Psoas muscle (tissue), 8 donors: ENCODE measurements around the gene VWA8. TPM values are rescaled to one million over a fixed set of nuclear protein-coding genes. Genes with fewer than 3 reads are reported as not detected.

Experiments used
- ATAC-seq, 4 donors: fragments of 200-7000 bp; cut with Tn5 transposase; one replicate each; pipeline ENCODE4 v1.9.1; 2020; ENCODE audit warnings: moderate library complexity in 3 of 4, mild to moderate bottlenecking in 2 of 4
- DNase-seq, 2 donors: peaks; one replicate each; pipeline ENCODE4 v3.0.0-alpha.2; 2020
- H3K27ac ChIP-seq: fragments of 200-600 bp; one replicate; pipeline ENCODE4 v1.8.0; 2022
- H3K27me3 ChIP-seq, 3 donors: fragments of 200-600 bp in 1 of 3; one replicate each; pipeline versions ENCODE4 v1.6.1 to v1.8.0; 2013 to 2022; ENCODE audit warnings: low read length in 2 of 3, mild to moderate bottlenecking in 2 of 3, moderate library complexity in 1 of 3; ENCODE audit not compliant: insufficient read depth in 3 of 3
- H3K36me3 ChIP-seq, 2 donors: fragments of 200-600 bp in 1 of 2; one replicate each; pipeline versions ENCODE4 v1.6.1 to v1.8.0; 2013 to 2022; ENCODE audit warnings: low read depth in 1 of 2, mild to moderate bottlenecking in 1 of 2, moderate library complexity in 1 of 2; ENCODE audit not compliant: insufficient read depth in 1 of 2
- H3K4me1 ChIP-seq: fragments of 200-600 bp; one replicate; pipeline ENCODE4 v1.8.0; 2022
- H3K4me3 ChIP-seq: fragments of 200-600 bp; one replicate; pipeline ENCODE4 v1.8.0; 2022; ENCODE audit warnings: mild to moderate bottlenecking
- H3K9me3 ChIP-seq: fragments of 200-600 bp; one replicate; pipeline ENCODE4 v1.8.0; 2022
- CTCF ChIP-seq: fragments of 200-600 bp; IDR thresholded peaks from one replicate; pipeline ENCODE4 v1.8.0; 2022; ENCODE audit warnings: antibody characterized with exemption
- WGBS, 3 donors: extraction: QIAGEN DNeasy Blood & Tissue Kit; methylation state at CpG; one replicate each; pipeline versions ENCODE4 v1.1.6 to v1.1.7; 2013; 5-methylcytosine and 5-hydroxymethylcytosine counted together
- intact Hi-C, 2 donors: fragments of 100-400 bp; cut with DNase I; formaldehyde crosslinking; loops; one replicate each; pipeline versions ENCODE4 v1.11.0 to v1.14.2; 2022
- polyA plus RNA-seq, 3 donors: library from polyadenylated mRNA; stranded (reverse); fragments of 200-250 nt; gene quantifications; one replicate each; pipeline ENCODE4 v1.2.3, GENCODE V29; 2013
- total RNA-seq, 4 donors: library from RNA; stranded (reverse); fragmentation: NEBNext Ultra II Directional in 2 of 4; extraction: Animal tissue kit (Norgen Biotek cat#: 25700) in 2 of 4; gene quantifications; one replicate each; pipeline versions ENCODE4 v1.2.1 to v1.2.4, GENCODE V29; 2021 to 2023
- donor health status: healthy with polysubstance abuse.
- donor health status: DM: no; HTN: no; CAD: no; lungs with moderate emphysema.
- donor health status: Bipolar disorder and iron deficiency.
- donor health status: healthy.
- donor health status: DM: yes; HTN: yes; CAD: no.
- donor health status: DM: no; HTN: no; CAD: no.
- donor health status: DM: no; HTN: no; CAD: no.
- donor health status: DM: yes; HTN: yes; CAD: no.

VWA8 gene
- total and polyA plus RNA-seq, 7 donors = 8.6 to 50.5 (median 30.1) TPM

DNA sequence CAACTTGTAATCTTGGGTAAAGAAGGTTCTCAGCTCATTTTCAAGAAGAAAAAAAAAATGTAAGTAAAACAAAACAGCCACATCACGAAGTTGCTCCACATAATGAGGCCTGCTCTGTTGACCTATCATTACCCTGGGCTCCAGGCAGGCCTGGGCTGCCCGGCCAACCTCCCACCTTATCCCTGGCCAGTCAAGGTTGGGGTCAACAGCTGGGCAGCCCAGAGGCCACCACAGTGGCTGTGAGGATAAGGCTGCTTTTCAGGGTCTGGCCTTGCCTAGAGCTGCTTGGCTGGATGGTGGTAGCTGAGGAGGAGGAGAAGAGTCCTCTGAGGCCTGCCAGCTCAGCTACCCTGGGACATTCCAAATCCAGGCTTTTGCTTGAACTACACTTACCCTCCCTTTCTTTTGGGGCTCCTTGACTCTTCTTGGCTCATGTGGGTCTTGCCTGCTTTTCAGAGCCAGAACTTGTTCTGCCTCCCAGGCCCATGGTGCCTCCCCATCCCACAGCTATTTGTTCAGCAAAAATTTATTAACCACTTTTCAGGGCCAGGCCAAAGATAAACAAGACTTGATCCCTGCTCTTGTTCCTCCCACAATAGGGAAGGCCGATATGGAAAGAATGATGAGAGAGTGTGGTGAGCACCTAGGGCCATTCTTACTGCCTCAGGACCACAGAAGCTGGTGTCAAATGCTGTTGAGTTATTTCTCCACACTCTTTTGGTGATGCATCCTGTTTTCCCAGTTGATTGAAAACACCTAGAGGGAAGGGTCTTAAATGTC, 401.9 kb downstream of the VWA8 start:
- WGBS, 3 donors = 79 to 94% (median 86%) methylated on average over 3 of the region's 3 CpGs
- Histone ChIP-seq H3K4me3 (no peak overlapping the region), H3K4me1 (no peaks in the 10 kb centered on the region), H3K36me3 (no peaks in the 10 kb centered on the region), H3K9me3 (no peaks in the 10 kb centered on the region), H3K27ac (no peak overlapping the region), H3K27me3 (no peaks in the 10 kb centered on the region)
- intact Hi-C loops = no loop called here
- ATAC-seq = no peak
- no peak for DNase-seq
- no peak for TF ChIP-seq CTCF

DNA sequence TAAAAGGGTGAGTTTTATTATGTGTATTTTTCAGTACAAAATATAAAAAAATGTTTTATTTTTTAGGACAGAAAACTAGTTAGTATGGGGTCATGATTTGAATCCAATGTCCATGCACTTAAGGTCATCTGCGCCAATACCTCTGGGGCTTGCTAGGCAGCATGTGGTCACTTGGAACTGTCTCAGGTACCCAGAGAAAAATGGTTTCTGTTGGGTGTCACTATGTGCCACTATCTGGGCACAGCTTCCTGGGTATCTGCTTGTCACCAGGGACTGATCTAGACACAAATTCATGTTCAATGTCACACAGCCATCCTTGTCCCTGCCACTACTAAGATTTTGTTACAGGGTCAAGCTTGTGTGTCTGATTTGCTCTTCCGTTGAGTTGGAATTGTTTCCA, 403.2 kb downstream of the VWA8 start:
- no peak overlapping the region for H3K4me3 ChIP-seq
- H3K36me3 ChIP-seq = no peaks in the 10 kb centered on the region
- no peak for TF ChIP-seq CTCF
- WGBS, 3 donors = 62 to 66% (median 64%) methylated on average over 2 of the region's 2 CpGs
- H3K4me1 ChIP-seq = no peaks in the 10 kb centered on the region
- H3K9me3 ChIP-seq = no peaks in the 10 kb centered on the region
- no peak for DNase-seq
- H3K27ac ChIP-seq = no peak overlapping the region
- no peak for ATAC-seq
- no peaks in the 10 kb centered on the region for H3K27me3 ChIP-seq
- intact Hi-C loops = no loop called here

- ATAC-seq = no peak
- Histone ChIP-seq H3K4me1 (no peaks in the 10 kb centered on the region), H3K9me3 (no peaks in the 10 kb centered on the region), H3K27me3 (no peaks in the 10 kb centered on the region), H3K36me3 (no peaks in the 10 kb centered on the region), H3K27ac (no peak overlapping the region), H3K4me3 (no peak overlapping the region)
- no peak for DNase-seq
- TF ChIP-seq CTCF = no peak
- WGBS, 3 donors = 79 to 88% (median 84%) methylated on average over 10 of the region's 10 CpGs
- intact Hi-C loops = no loop called here
These were observed 406.1 kb downstream of the VWA8 start for GRCh38 chr13:41554626-41555386.

DNA sequence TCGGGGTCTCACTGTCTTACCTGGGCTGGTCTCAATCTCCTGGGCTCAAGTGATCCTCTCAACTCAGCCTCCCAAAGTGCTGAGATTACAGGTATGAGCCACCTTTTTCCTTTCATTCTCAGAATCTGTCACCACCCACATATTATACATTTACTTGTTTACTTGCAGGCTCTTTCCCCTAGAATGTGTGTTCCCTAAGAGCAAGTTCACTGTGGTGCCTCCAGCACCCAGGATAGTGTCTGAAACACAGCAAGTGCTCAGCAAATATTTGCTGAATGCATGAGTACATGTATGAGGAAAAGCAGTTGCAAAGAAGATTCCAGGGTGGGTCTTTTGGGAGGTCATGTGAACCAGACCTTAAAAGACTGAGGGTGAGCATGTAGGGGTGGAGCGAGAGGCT, 406.7 kb downstream of the VWA8 start:
- H3K36me3 ChIP-seq = no peaks in the 10 kb centered on the region
- no peaks in the 10 kb centered on the region for H3K27me3 ChIP-seq
- ATAC-seq (no peak), DNase-seq (no peak)
- WGBS, 3 donors = 86 to 88% (median 87%) methylated on average over 2 of the region's 2 CpGs
- H3K4me1 ChIP-seq = no peaks in the 10 kb centered on the region
- no peaks in the 10 kb centered on the region for H3K9me3 ChIP-seq
- H3K4me3 ChIP-seq = no peak overlapping the region
- intact Hi-C loops = no loop called here
- H3K27ac ChIP-seq = no peak overlapping the region
- no peak for TF ChIP-seq CTCF
